SU-DHL-6 (cell line): ENCODE data around the gene RELN.

Experiments used
- EZH2phosphoT487 ChIP-seq: fragments of 200-600 bp; sonication (generic), shearing (Covaris generic); conservative IDR thresholded peaks from 2 replicates; pipeline ENCODE4 v1.6.1; 2018; ENCODE audit warnings: mild to moderate bottlenecking, antibody characterized with exemption, low read length, moderate library complexity, mixed read lengths
- TF ChIP-seq, protein P1 (sequence below): fragments of 200-600 bp; sonication (generic); IDR thresholded peaks from one replicate; pipeline ENCODE4 v1.5.1; 2017; ENCODE audit warnings: antibody characterized with exemption, mild to moderate bottlenecking, low read length, moderate library complexity; ENCODE audit not compliant: insufficient read depth, poor library complexity, severe bottlenecking

DNA sequence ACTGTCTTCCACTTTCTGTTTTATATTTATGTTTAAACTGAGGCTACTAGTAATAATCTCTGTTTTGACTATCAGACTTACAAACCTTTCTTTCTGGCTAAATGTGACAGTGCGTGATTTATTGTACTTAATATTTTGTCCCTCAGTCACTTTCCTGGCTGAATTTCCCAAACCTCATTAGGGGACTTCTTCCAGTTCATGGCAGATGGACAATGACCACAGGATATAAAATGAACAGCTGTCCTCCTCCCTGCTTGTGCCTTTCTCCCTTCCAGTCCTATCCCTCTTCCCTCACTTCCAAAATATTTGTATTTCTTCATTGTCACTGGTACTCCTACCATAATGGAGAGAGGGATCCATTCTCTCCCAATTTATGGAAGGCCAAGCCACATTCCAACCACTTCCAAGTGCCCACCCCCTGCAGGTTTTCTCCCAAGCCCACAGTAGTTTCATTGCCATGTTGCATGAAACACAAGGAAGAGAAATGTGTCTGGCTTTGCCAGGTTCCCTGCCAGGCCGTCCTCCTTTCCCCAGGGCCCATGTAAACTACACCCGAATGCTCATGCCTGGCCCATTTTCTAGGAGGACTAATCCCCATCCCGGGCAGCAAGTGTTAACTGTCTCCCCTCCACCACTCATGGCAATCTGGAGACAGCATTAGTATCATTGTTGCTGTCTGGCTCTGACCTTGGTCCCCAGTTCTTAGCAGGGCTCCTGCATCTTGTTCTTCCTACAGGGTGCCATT, 273.9 kb downstream of the RELN start:
- TF ChIP-seq, protein P1, sequence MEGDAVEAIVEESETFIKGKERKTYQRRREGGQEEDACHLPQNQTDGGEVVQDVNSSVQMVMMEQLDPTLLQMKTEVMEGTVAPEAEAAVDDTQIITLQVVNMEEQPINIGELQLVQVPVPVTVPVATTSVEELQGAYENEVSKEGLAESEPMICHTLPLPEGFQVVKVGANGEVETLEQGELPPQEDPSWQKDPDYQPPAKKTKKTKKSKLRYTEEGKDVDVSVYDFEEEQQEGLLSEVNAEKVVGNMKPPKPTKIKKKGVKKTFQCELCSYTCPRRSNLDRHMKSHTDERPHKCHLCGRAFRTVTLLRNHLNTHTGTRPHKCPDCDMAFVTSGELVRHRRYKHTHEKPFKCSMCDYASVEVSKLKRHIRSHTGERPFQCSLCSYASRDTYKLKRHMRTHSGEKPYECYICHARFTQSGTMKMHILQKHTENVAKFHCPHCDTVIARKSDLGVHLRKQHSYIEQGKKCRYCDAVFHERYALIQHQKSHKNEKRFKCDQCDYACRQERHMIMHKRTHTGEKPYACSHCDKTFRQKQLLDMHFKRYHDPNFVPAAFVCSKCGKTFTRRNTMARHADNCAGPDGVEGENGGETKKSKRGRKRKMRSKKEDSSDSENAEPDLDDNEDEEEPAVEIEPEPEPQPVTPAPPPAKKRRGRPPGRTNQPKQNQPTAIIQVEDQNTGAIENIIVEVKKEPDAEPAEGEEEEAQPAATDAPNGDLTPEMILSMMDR, result no peak
- TF ChIP-seq EZH2phosphoT487, result no peak
